OCI-LY1 (cell line): ENCODE data around the gene MAML2.

ENCODE experiments used
- H2AFZ ChIP-seq: fragments of 200-600 bp; sonication (generic), shearing (Covaris generic); 2 replicates; pipeline ENCODE4 v1.6.0; 2014; ENCODE audit warnings: antibody characterized with exemption, mild to moderate bottlenecking, low read length
- H3F3A ChIP-seq: fragments of 200-600 bp; sonication (generic), shearing (Covaris generic); 2 replicates; pipeline ENCODE4 v1.6.0; 2014; ENCODE audit warnings: mild to moderate bottlenecking, antibody characterized with exemption, low read length, moderate library complexity; ENCODE audit not compliant: insufficient read depth
- H3K27ac ChIP-seq: fragments of 200-600 bp; sonication (generic); 2 replicates; pipeline ENCODE4 v1.5.1; 2014; ENCODE audit warnings: low read length, mixed run types, mild to moderate bottlenecking, low read depth; ENCODE audit not compliant: poor library complexity, severe bottlenecking
- H3K27me3 ChIP-seq: fragments of 200-600 bp; sonication (generic); 2 replicates; pipeline ENCODE4 v1.6.0; 2014; ENCODE audit warnings: antibody characterized with exemption, mild to moderate bottlenecking, low read length, moderate library complexity; ENCODE audit not compliant: insufficient read depth
- H3K36me3 ChIP-seq: fragments of 200-600 bp; sonication (generic); 2 replicates; pipeline ENCODE4 v1.6.1; 2014; ENCODE audit warnings: mild to moderate bottlenecking, antibody characterized with exemption, low read length, moderate library complexity, mixed read lengths; ENCODE audit not compliant: insufficient read depth
- H3K4me1 ChIP-seq: fragments of 200-600 bp; sonication (generic); 2 replicates; pipeline ENCODE4 v1.5.1; 2014; ENCODE audit warnings: mild to moderate bottlenecking, low read length, moderate library complexity; ENCODE audit not compliant: insufficient read depth, severe bottlenecking
- H3K4me2 ChIP-seq: fragments of 200-600 bp; sonication (generic), shearing (Covaris generic); 2 replicates; pipeline ENCODE4 v1.6.1; 2014; ENCODE audit warnings: low read length
- H3K4me3 ChIP-seq: fragments of 200-600 bp; sonication (generic); 2 replicates; pipeline ENCODE4 v1.5.1; 2014; ENCODE audit warnings: low read length, low read depth, mild to moderate bottlenecking, mixed read lengths; ENCODE audit not compliant: poor library complexity, severe bottlenecking
- H3K79me2 ChIP-seq: fragments of 200-600 bp; shearing (Covaris generic); 2 replicates; pipeline ENCODE4 v1.6.1; 2016; ENCODE audit warnings: mixed run types, low read length, mixed read lengths; ENCODE audit not compliant: insufficient read depth
- H3K9ac ChIP-seq: fragments of 200-600 bp; sonication (generic), shearing (Covaris generic); 2 replicates; pipeline ENCODE4 v1.6.1; 2014; ENCODE audit warnings: mild to moderate bottlenecking, low read length, mixed read lengths
- H3K9me2 ChIP-seq: fragments of 200-600 bp; sonication (generic), shearing (Covaris generic); 2 replicates; pipeline ENCODE4 v1.6.1; 2014; ENCODE audit warnings: low read depth, mild to moderate bottlenecking, low read length, mixed read lengths
- H3K9me3 ChIP-seq: fragments of 200-600 bp; shearing (Covaris generic); 2 replicates; pipeline ENCODE4 v1.6.1; 2014; ENCODE audit warnings: low read length, mixed read lengths
- H4K20me1 ChIP-seq: fragments of 200-600 bp; sonication (generic), shearing (Covaris generic); 2 replicates; pipeline ENCODE4 v1.6.0; 2016; ENCODE audit warnings: mild to moderate bottlenecking, low read length; ENCODE audit not compliant: insufficient read depth
- EZH2 ChIP-seq: fragments of 200-600 bp; sonication (generic), shearing (Covaris generic); IDR thresholded peaks from 2 replicates; pipeline ENCODE4 v1.8.0; 2017; ENCODE audit warnings: borderline replicate concordance, mixed run types, mild to moderate bottlenecking, antibody characterized with exemption, low read length, moderate library complexity, mixed read lengths
- TF ChIP-seq, protein P1 (sequence below): fragments of 200-600 bp; sonication (generic), shearing (Covaris generic); IDR thresholded peaks from 2 replicates; pipeline ENCODE4 v1.5.1; 2017; ENCODE audit warnings: mild to moderate bottlenecking, antibody characterized with exemption, low read length, moderate library complexity, mixed read lengths

Gene MAML2

DNA sequence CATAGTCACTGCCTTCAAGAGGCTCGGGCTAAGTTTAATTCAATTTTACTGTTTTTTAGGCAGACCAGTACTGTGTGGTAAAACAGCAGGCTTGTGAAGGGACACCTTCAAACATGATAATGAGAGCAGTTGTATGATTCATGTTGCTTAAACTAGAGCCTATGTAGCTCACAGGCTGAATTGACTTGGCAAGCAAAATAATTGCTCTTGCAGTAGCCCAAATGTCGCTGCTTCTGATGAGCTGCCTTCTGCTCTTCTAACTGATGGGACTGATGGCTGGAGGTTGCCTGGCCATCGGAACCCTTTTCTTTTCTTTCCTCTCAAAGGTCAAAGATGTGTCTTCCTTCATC lies 137.6 kb downstream of the MAML2 start:
- no peaks in the 10 kb centered on the region for H3K79me2 ChIP-seq
- no peaks in the 10 kb centered on the region for H3K9me2 ChIP-seq
- H3K36me3 ChIP-seq: no peaks in the 10 kb centered on the region
- H3F3A ChIP-seq: no peaks in the 10 kb centered on the region
- H3K27me3 ChIP-seq: no peaks in the 10 kb centered on the region
- TF ChIP-seq, protein P1, sequence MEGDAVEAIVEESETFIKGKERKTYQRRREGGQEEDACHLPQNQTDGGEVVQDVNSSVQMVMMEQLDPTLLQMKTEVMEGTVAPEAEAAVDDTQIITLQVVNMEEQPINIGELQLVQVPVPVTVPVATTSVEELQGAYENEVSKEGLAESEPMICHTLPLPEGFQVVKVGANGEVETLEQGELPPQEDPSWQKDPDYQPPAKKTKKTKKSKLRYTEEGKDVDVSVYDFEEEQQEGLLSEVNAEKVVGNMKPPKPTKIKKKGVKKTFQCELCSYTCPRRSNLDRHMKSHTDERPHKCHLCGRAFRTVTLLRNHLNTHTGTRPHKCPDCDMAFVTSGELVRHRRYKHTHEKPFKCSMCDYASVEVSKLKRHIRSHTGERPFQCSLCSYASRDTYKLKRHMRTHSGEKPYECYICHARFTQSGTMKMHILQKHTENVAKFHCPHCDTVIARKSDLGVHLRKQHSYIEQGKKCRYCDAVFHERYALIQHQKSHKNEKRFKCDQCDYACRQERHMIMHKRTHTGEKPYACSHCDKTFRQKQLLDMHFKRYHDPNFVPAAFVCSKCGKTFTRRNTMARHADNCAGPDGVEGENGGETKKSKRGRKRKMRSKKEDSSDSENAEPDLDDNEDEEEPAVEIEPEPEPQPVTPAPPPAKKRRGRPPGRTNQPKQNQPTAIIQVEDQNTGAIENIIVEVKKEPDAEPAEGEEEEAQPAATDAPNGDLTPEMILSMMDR: no peak
- TF ChIP-seq EZH2: no peak
- H3K4me3 ChIP-seq: no peak overlapping the region
- no peak overlapping the region for H2AFZ ChIP-seq
- no peaks in the 10 kb centered on the region for H3K9me3 ChIP-seq
- H3K4me2 ChIP-seq: no peak overlapping the region; the same call in 1 of the 2 replicates
- H3K27ac ChIP-seq: peak overlapping the region; percentile 49
- peaks cover 71% of the 10 kb centered on the region for H3K4me1 ChIP-seq
- no peaks in the 10 kb centered on the region for H4K20me1 ChIP-seq
- H3K9ac ChIP-seq: no peak overlapping the region

DNA sequence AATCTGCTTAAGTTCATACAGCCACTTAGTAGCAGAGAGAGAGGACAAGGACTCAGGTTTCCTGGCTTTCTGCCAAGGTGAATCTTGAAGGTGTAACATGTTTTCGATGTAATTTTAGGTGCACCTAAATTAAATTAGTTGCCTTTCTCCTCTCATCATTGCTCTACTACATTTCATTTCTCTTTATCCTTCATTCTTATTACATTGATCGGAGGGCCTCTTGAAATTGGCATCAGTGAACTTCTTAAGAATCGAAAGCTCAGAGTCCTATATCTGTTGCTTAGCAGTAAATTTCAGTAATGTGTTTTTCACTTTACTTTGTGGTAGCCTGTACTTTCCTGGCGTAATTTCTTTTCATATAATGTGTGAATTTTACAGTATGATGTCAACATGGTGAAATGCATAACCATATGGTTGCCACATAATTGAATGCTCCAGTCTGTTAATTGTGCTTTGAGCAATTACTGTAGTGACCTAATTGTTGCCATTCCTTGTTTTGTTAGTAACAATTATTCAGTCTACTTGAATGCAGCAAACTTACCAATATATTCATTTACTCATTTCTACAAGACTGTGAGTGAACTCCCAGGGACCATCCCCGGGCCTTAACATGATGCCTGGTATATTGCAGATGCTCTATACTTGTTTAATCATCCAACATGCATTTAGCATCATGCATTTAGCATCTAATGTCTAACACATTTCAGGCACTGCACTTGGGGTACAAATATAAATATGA lies 138.1 kb downstream of the MAML2 start:
- no peaks in the 10 kb centered on the region for H4K20me1 ChIP-seq
- no peaks in the 10 kb centered on the region for H3K27me3 ChIP-seq
- no peaks in the 10 kb centered on the region for H3K9me2 ChIP-seq
- H3F3A ChIP-seq: no peaks in the 10 kb centered on the region
- TF ChIP-seq, protein P1: no peak
- no peak for TF ChIP-seq EZH2
- H3K4me2 ChIP-seq: peak overlapping the region; percentile 15; the same call in 1 of the 2 replicates
- peaks cover 72% of the 10 kb centered on the region for H3K4me1 ChIP-seq
- H3K9me3 ChIP-seq: no peaks in the 10 kb centered on the region
- H3K9ac ChIP-seq: no peak overlapping the region
- H3K4me3 ChIP-seq: no peak overlapping the region
- no peak overlapping the region for H2AFZ ChIP-seq
- H3K79me2 ChIP-seq: no peaks in the 10 kb centered on the region
- H3K27ac ChIP-seq: peak overlapping the region; percentile 49
- H3K36me3 ChIP-seq: no peaks in the 10 kb centered on the region

DNA sequence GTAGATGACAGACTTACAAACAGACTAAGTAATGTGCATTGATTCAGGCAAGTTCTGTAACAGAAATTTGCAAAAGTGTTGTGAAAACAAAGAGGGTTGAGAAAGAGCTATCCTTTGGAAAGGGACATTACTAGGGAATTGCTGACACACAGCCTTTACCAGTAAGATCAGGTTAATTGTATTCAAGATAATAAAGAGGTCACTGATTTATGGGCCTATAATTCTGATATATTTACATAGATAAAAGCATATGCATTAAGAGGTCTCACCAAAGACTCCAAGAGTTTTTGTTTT lies 138.7 kb downstream of the MAML2 start:
- peaks cover 73% of the 10 kb centered on the region for H3K4me1 ChIP-seq
- no peaks in the 10 kb centered on the region for H3K9me2 ChIP-seq

More for the DNA sequence above, 138.7 kb downstream of the MAML2 start:
- H3K27me3 ChIP-seq: no peaks in the 10 kb centered on the region
- H3K79me2 ChIP-seq: no peaks in the 10 kb centered on the region
- no peaks in the 10 kb centered on the region for H4K20me1 ChIP-seq
- peak overlapping the region; percentile 15; the same call in 1 of the 2 replicates for H3K4me2 ChIP-seq
- no peak overlapping the region for H3K4me3 ChIP-seq
- H2AFZ ChIP-seq: no peak overlapping the region
- no peaks in the 10 kb centered on the region for H3F3A ChIP-seq
- no peak overlapping the region for H3K9ac ChIP-seq
- no peaks in the 10 kb centered on the region for H3K9me3 ChIP-seq
- H3K27ac ChIP-seq: peak overlapping the region; percentile 49
- TF ChIP-seq EZH2: no peak
- TF ChIP-seq, protein P1: no peak
- H3K36me3 ChIP-seq: no peaks in the 10 kb centered on the region
